ENCODE measurements around the gene SLC38A4. TPM values are rescaled to one million over a fixed set of nuclear protein-coding genes. Genes with fewer than 3 reads are reported as not detected.

SLC38A4 gene
- total RNA-seq, 4 donors from 2014 or later = 0.23 to 0.54 TPM; not detected in 2

- no peaks in the 10 kb centered on the region for H3K36me3 ChIP-seq
- H3K4me3 ChIP-seq = no peak overlapping the region
- no peak overlapping the region for H3K27ac ChIP-seq
- no peaks in the 10 kb centered on the region for H3K4me1 ChIP-seq
- TF ChIP-seq POLR2AphosphoS5 (IDR thresholded peaks at IDR 0.05) (no peak), CTCF (IDR thresholded peaks at IDR 0.05) (no peak), EP300 (IDR thresholded peaks at IDR 0.05) (no peak), POLR2A (IDR thresholded peaks at IDR 0.05) (no peak)
- 67 to 91% methylated on average over 3 to 5 of the region's 5 CpGs for WGBS, 2 donors (ENCODE audit: low coverage in 1 of 2)
- no peak for ATAC-seq
- H3K27me3 ChIP-seq = no peaks in the 10 kb centered on the region
- no peaks in the 10 kb centered on the region for H3K9me3 ChIP-seq
These were observed 16.7 kb downstream of the SLC38A4 start for GRCh38 chr12:46808955-46809697.

GRCh38 chr12:46808317-46808716 lies 17.5 kb downstream of the SLC38A4 start:
- Histone ChIP-seq H3K27me3 (no peaks in the 10 kb centered on the region), H3K4me1 (no peaks in the 10 kb centered on the region), H3K9me3 (no peaks in the 10 kb centered on the region), H3K36me3 (no peaks in the 10 kb centered on the region), H3K4me3 (no peak overlapping the region), H3K27ac (no peak overlapping the region)
- ATAC-seq = no peak
- WGBS, 2 donors (ENCODE audit: low coverage in 1 of 2) = 100% methylated on average over 1 to 2 of the region's 2 CpGs
- TF ChIP-seq EP300 (IDR thresholded peaks at IDR 0.05) (no peak), POLR2AphosphoS5 (IDR thresholded peaks at IDR 0.05) (no peak), CTCF (IDR thresholded peaks at IDR 0.05) (no peak), POLR2A (IDR thresholded peaks at IDR 0.05) (no peak)

- no peak overlapping the region for H3K4me3 ChIP-seq
- no peaks in the 10 kb centered on the region for H3K27me3 ChIP-seq
- no peak overlapping the region for H3K27ac ChIP-seq
- no peaks in the 10 kb centered on the region for H3K9me3 ChIP-seq
- no peaks in the 10 kb centered on the region for H3K4me1 ChIP-seq
- WGBS, 2 donors (ENCODE audit: low coverage in 1 of 2) = 70 to 72% methylated on average over 3 of the region's 3 CpGs
- TF ChIP-seq POLR2AphosphoS5 (IDR thresholded peaks at IDR 0.05) = no peak
- TF ChIP-seq POLR2A (IDR thresholded peaks at IDR 0.05) = no peak
- no peak for TF ChIP-seq CTCF (IDR thresholded peaks at IDR 0.05)
- no peak for TF ChIP-seq EP300 (IDR thresholded peaks at IDR 0.05)
- ATAC-seq = no peak
- no peaks in the 10 kb centered on the region for H3K36me3 ChIP-seq
These were observed 21.7 kb downstream of the SLC38A4 start for GRCh38 chr12:46804054-46804453.

- no peak for ATAC-seq
- TF ChIP-seq POLR2A (IDR thresholded peaks at IDR 0.05) (no peak), EP300 (IDR thresholded peaks at IDR 0.05) (no peak), POLR2AphosphoS5 (IDR thresholded peaks at IDR 0.05) (no peak), CTCF (IDR thresholded peaks at IDR 0.05) (no peak)
- H3K27ac ChIP-seq = no peak overlapping the region
These were observed 22.3 kb downstream of the SLC38A4 start for GRCh38 chr12:46803517-46803916.

GRCh38 chr12:46801293-46801692 lies 24.5 kb downstream of the SLC38A4 start:
- Histone ChIP-seq H3K4me3 (no peak overlapping the region), H3K27me3 (no peaks in the 10 kb centered on the region), H3K27ac (no peak overlapping the region), H3K4me1 (no peaks in the 10 kb centered on the region), H3K9me3 (no peaks in the 10 kb centered on the region), H3K36me3 (no peaks in the 10 kb centered on the region)
- no peak for ATAC-seq
- TF ChIP-seq EP300 (IDR thresholded peaks at IDR 0.05) = no peak
- TF ChIP-seq POLR2AphosphoS5 (IDR thresholded peaks at IDR 0.05) = no peak
- TF ChIP-seq POLR2A (IDR thresholded peaks at IDR 0.05) = no peak
- TF ChIP-seq CTCF (IDR thresholded peaks at IDR 0.05) = no peak
- WGBS, 2 donors (ENCODE audit: low coverage in 1 of 2) = 20 to 27% methylated on average over 1 of the region's 1 CpG

More at GRCh38 chr12:46803517-46803916, 22.3 kb downstream of the SLC38A4 start:
- Histone ChIP-seq H3K27me3 (no peaks in the 10 kb centered on the region), H3K4me3 (no peak overlapping the region), H3K9me3 (no peaks in the 10 kb centered on the region), H3K36me3 (no peaks in the 10 kb centered on the region), H3K4me1 (no peaks in the 10 kb centered on the region)
- 61 to 70% methylated on average over 2 to 3 of the region's 3 CpGs for WGBS, 2 donors (ENCODE audit: low coverage in 1 of 2)
